RWPE1 (cell line): ENCODE measurements around the gene EGF.

ENCODE experiments used
- CTCF ChIA-PET: fragments of 350-600 bp; sonication (Branson Sonifier 250); formaldehyde crosslinking; extraction: SDS; loops from one replicate; lab custom pipeline; 2021; lab: Yijun Ruan, JAX
- POLR2A ChIA-PET: fragments of 400-600 bp; formaldehyde crosslinking; extraction: SDS; loops from one replicate; lab custom pipeline; 2020; ENCODE audit warnings: antibody characterized with exemption; ENCODE audit not compliant: low non-redundant PET; lab: Yijun Ruan, JAX
- DNase-seq: peaks from one replicate; pipeline ENCODE4 v3.0.0; 2012; ENCODE audit warnings: low spot score
- H3K27ac ChIP-seq: fragments of 450-650 bp; 2 replicates; pipeline ENCODE4 v1.5.1; 2017
- CTCF ChIP-seq: fragments of 450-650 bp; conservative IDR thresholded peaks from 2 replicates; pipeline ENCODE4 v1.5.1; 2017; ENCODE audit warnings: low read depth, mild to moderate bottlenecking

Gene EGF

DNA sequence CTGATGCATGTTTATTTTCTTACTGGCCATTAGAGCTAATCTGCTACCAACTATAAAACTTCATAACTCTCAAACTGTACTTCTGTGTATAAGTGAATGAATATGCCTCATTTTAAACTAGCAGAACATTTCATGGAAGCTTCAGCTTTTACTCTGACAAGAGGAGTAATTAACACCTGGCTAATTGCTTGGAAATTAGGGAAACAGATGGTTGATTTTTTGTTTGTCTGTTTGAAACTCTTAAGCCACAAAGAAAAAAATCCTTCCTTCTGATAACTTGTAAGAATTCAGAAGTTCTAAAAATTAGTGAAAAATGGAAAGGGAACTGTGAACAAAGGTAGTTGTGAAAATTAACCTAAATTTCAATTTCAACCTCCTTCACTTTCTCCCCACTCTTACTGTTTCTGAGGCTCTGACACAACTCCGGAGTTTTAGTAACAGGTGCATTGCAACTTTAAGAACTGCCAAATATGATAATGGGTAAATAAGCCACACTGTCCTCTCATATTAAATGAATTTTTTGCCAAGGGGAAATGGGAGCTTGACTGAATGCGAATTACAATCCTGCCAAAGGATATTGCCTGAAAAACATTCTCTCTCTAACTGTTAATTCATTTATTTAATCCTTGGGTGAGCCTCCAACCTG, 1.0 kb downstream of the EGF start:
- TF ChIP-seq CTCF = no peak
- no peak for DNase-seq
- no peak overlapping the region for H3K27ac ChIP-seq
- ChIA-PET POLR2A (no interaction called here), CTCF (no interaction called here)

- no peak overlapping the region for H3K27ac ChIP-seq
- ChIA-PET POLR2A (no interaction called here), CTCF (no interaction called here)
- TF ChIP-seq CTCF = no peak
- DNase-seq = no peak
Observed at GRCh38 chr4:109914322-109914721, 1.6 kb downstream of the EGF start.

- CTCF ChIA-PET = no interaction called here
- H3K27ac ChIP-seq = no peak overlapping the region
Observed at GRCh38 chr4:109915385-109916026, 2.8 kb downstream of the EGF start.

DNA sequence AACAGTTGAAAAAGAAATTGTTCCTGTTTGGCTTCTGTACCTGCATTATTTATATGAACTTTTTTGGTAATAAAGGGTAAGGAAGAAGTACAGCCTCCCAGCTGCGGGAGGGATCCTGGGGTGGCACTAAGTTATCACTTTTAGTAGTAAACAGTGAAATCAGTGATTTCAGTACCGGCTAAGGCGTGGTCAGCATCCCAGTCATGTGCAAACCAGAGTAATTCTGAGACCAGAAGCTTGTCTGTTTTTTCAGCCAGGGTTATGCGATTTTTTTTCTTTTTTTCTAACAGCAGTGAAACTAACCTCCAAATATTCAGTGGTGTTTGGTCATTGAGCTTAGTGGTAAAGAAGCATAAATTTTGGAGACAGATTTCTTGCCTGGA, 3.3 kb downstream of the EGF start:
- TF ChIP-seq CTCF = no peak
- CTCF ChIA-PET = no interaction called here
- no peak for DNase-seq
- no peak overlapping the region for H3K27ac ChIP-seq
- POLR2A ChIA-PET = no interaction called here

More at GRCh38 chr4:109915385-109916026, 2.8 kb downstream of the EGF start:
- POLR2A ChIA-PET = no interaction called here
- no peak for DNase-seq
- no peak for TF ChIP-seq CTCF

- H3K27ac ChIP-seq = no peak overlapping the region
- CTCF ChIA-PET = no interaction called here
- DNase-seq = peak; percentile 44
- POLR2A ChIA-PET = interaction anchor here (0.7 kb wide), 1 partner anchor 600 kb away, joined by 5 read pairs; no protein-coding TSS in a partner anchor
- TF ChIP-seq CTCF = no peak
Observed at GRCh38 chr4:109921384-109921808, 8.7 kb downstream of the EGF start.

GRCh38 chr4:109925396-109925795, 12.7 kb downstream of the EGF start:
- ChIA-PET CTCF (no interaction called here), POLR2A (no interaction called here)
- TF ChIP-seq CTCF = no peak
- no peak overlapping the region for H3K27ac ChIP-seq
- no peak for DNase-seq
